Endothelial cell of umbilical vein (primary cell): ENCODE measurements around the gene HECTD4. TPM values are rescaled to one million over a fixed set of nuclear protein-coding genes. Genes with fewer than 3 reads are reported as not detected.

Experiments used
- BruUV-seq: library from RNA; stranded (reverse); fragments of 400-500 nt; replicated peaks from 2 replicates; lab custom pipeline; 2021; lab: Mats Ljungman, UMichigan
- CTCF ChIA-PET: fragments of 300-600, 350-600 bp; sonication (Branson Sonifier 250); formaldehyde crosslinking; loops from one replicate; lab custom pipeline; 2021; ENCODE audit warnings: antibody characterized with exemption, inconsistent platforms; lab: Charles Lee
- POLR2A ChIA-PET: fragments of 300-600, 350-600 bp; sonication (Branson Sonifier 250); formaldehyde crosslinking; loops from one replicate; lab custom pipeline; 2021; ENCODE audit warnings: antibody characterized with exemption, inconsistent platforms; lab: Charles Lee
- DNase-seq: peaks from one replicate; pipeline ENCODE4 v3.0.0-alpha.2; 2011; ENCODE audit warnings: low read depth, low spot score
- FAIRE-seq: peaks from 2 replicates; lab custom pipeline; 2011; peaks lifted over from hg19 to GRCh38; lab: Jason Lieb, UNC
- H2AFZ ChIP-seq: 2 replicates; pipeline ENCODE4 v1.6.0; 2012; ENCODE audit warnings: low read depth, low read length, control low read depth, inconsistent platforms
- H3K27ac ChIP-seq: 2 replicates; pipeline ENCODE4 v1.5.1; 2011; ENCODE audit warnings: low read depth, mild to moderate bottlenecking, control low read depth, low read length, moderate library complexity; ENCODE audit not compliant: insufficient read depth
- H3K27me3 ChIP-seq, 2 experiments: 2 replicates each; pipeline versions ENCODE4 v1.6.0 to v1.6.1; 2011; ENCODE audit warnings: low read length in 2 of 2, mixed read lengths in 1 of 2; ENCODE audit not compliant: control insufficient read depth in 2 of 2, insufficient read depth in 2 of 2
- H3K36me3 ChIP-seq, 2 experiments: 2 replicates in 1 of 2; 3 replicates in 1 of 2; pipeline ENCODE4 v1.5.1; 2011; ENCODE audit warnings: low read length in 2 of 2, mild to moderate bottlenecking in 1 of 2, moderate library complexity in 1 of 2; ENCODE audit not compliant: control insufficient read depth in 2 of 2, insufficient read depth in 2 of 2; ENCODE audit errors: extremely low read depth in 1 of 2
- H3K4me1 ChIP-seq: 3 replicates; pipeline ENCODE4 v1.5.1; 2011; ENCODE audit warnings: mild to moderate bottlenecking, low read length; ENCODE audit not compliant: control insufficient read depth, insufficient read depth; ENCODE audit errors: extremely low read depth
- H3K4me2 ChIP-seq: 2 replicates; pipeline ENCODE4 v1.6.1; 2011; ENCODE audit warnings: low read length, control low read depth, mixed read lengths; ENCODE audit not compliant: insufficient read depth
- H3K4me3 ChIP-seq, 3 experiments: fragments of 200-600 bp in 1 of 3; sonication (generic), shearing (Covaris generic) in 1 of 3; replicated peaks in 1 of 3; 2 replicates each; pipeline ENCODE4 v1.5.1; 2011 to 2016; ENCODE audit warnings: control low read depth in 3 of 3, low read length in 3 of 3, mild to moderate bottlenecking in 2 of 3, inconsistent platforms in 1 of 3, low read depth in 1 of 3, moderate library complexity in 1 of 3; ENCODE audit not compliant: insufficient read depth in 1 of 3
- H3K79me2 ChIP-seq: 2 replicates; pipeline ENCODE4 v1.6.0; 2012; ENCODE audit warnings: low read length, inconsistent platforms; ENCODE audit not compliant: control insufficient read depth, insufficient read depth
- H3K9ac ChIP-seq: replicated peaks from 2 replicates; pipeline ENCODE3; 2011; ENCODE audit warnings: low read length, control low read depth; ENCODE audit not compliant: insufficient read depth; ENCODE audit errors: extremely low read depth
- H3K9me1 ChIP-seq: replicated peaks from 3 replicates; pipeline ENCODE4 v1.6.0; 2011; ENCODE audit warnings: mild to moderate bottlenecking, low read length; ENCODE audit not compliant: control insufficient read depth, insufficient read depth; ENCODE audit errors: extremely low read depth
- H3K9me3 ChIP-seq: replicated peaks from 2 replicates; pipeline ENCODE4 v1.5.1; 2012; ENCODE audit warnings: low read length, inconsistent platforms; ENCODE audit not compliant: control insufficient read depth, insufficient read depth
- H4K20me1 ChIP-seq: replicated peaks from 2 replicates; pipeline ENCODE3; 2011; ENCODE audit warnings: mild to moderate bottlenecking, low read length; ENCODE audit not compliant: control insufficient read depth, insufficient read depth; ENCODE audit errors: extremely low read depth
- EZH2 ChIP-seq: IDR thresholded peaks from 2 replicates; pipeline ENCODE4 v1.6.1; 2012; ENCODE audit warnings: borderline replicate concordance, low read depth, mild to moderate bottlenecking, moderate library complexity, low read length, inconsistent platforms; ENCODE audit not compliant: severe bottlenecking
- FOS ChIP-seq: IDR thresholded peaks from 2 replicates; pipeline ENCODE4 v1.6.1; 2011; ENCODE audit warnings: mild to moderate bottlenecking, low read length, moderate library complexity, borderline replicate concordance; ENCODE audit not compliant: insufficient read depth
- GATA2 ChIP-seq: IDR thresholded peaks from 2 replicates; pipeline ENCODE4 v1.7.0; 2011; ENCODE audit warnings: low read depth, mild to moderate bottlenecking, moderate library complexity, mixed read lengths, low read length; ENCODE audit not compliant: insufficient read length, insufficient read depth
- JUN ChIP-seq: IDR thresholded peaks from 2 replicates; pipeline ENCODE4 v1.6.1; 2011; ENCODE audit warnings: borderline replicate concordance, low read depth; ENCODE audit not compliant: insufficient read length, insufficient read depth
- MAX ChIP-seq: IDR thresholded peaks from 2 replicates; pipeline ENCODE4 v1.6.1; 2011; ENCODE audit not compliant: insufficient read depth, insufficient read length
- POLR2A ChIP-seq: IDR thresholded peaks from 2 replicates; pipeline ENCODE4 v1.6.1; 2012; ENCODE audit warnings: low read depth, mild to moderate bottlenecking, control low read depth, low read length
- POLR2AphosphoS5 ChIP-seq: IDR thresholded peaks from 2 replicates; pipeline ENCODE4 v1.6.1; 2012; ENCODE audit warnings: low read depth, mild to moderate bottlenecking, control low read depth, low read length, moderate library complexity; ENCODE audit not compliant: insufficient read depth
- dilution Hi-C: fragments of 300-500 bp; cut with MboI; formaldehyde crosslinking; loops from one replicate; pipeline ENCODE4 v1.15.0; 2019; ENCODE audit warnings: low sequenced_read_pairs; ENCODE audit not compliant: extremely low pct_ligation_motif_present
- intact Hi-C: fragments of 100-400 bp; cut with micrococcal nuclease; formaldehyde crosslinking; loops from one replicate; pipeline ENCODE4 v1.10.0; 2022
- polyA plus RNA-seq, 4 experiments: library from polyadenylated mRNA; depleted of rRNA in 3 of 4; stranded (reverse) in 3 of 4; unstranded in 1 of 4; fragments of >200 nt; gene quantifications; 2 replicates each; pipeline versions ENCODE4 v1.2.1 to v1.2.3, GENCODE V29; 2011 to 2012; ENCODE audit warnings: missing spikeins in 1 of 4
- total RNA-seq: library from RNA; stranded (reverse); gene quantifications from 2 replicates; pipeline ENCODE4 v1.2.3, GENCODE V29; 2021
- TF ChIP-seq, protein P1 (sequence below), 2 donors: IDR thresholded peaks; 1 replicate in 1 of 2; 2 replicates in 1 of 2; pipeline ENCODE4 v1.5.1; 2011; ENCODE audit warnings: low read length in 2 of 2, mild to moderate bottlenecking in 2 of 2, moderate library complexity in 2 of 2, control low read depth in 1 of 2, inconsistent platforms in 1 of 2, low read depth in 1 of 2; ENCODE audit not compliant: insufficient read depth in 1 of 2; ENCODE audit errors: extremely low read depth in 1 of 2

Gene HECTD4
- total and polyA plus RNA-seq, 2 donors (not counting 3 experiments of a cell fraction or from before 2014, with no cell fraction given): 9.7 to 47.7 TPM

DNA sequence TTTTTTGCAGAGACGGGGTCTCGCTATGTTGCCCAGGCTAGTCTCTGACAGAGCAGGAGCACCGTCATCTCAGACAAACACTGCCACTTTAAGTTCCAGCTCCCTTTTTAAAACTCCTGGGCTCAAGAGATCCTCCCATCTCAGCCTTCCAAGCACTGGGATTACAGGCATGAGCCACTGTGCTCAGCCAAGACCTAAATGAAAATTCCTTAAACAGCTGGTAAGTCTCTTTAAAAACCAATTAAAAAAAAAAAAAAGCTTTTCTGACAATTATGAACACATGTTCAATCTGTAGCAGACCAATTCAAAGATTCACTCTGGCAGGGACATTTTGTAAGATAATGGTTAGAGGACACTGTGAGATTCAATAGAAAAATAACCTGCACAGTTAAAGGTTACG lies 77.8 kb downstream of the HECTD4 start:
- Histone ChIP-seq H3K4me3 (no peak overlapping the region), H3K9me3 (no peaks in the 10 kb centered on the region), H3K27ac (no peak overlapping the region), H3K9me1 (no peaks in the 10 kb centered on the region), H3K4me2 (no peak overlapping the region), H2AFZ (no peak overlapping the region), H4K20me1 (no peaks in the 10 kb centered on the region), H3K9ac (no peak overlapping the region), H3K36me3 (peaks cover 9 to 13% of the 10 kb centered on the region in 2 experiments), H3K27me3 (no peaks in the 10 kb centered on the region), H3K79me2 (no peaks in the 10 kb centered on the region), H3K4me1 (peaks cover 9% of the 10 kb centered on the region)
- no peak for DNase-seq
- CTCF ChIA-PET: no interaction called here
- dilution Hi-C loops: no loop called here
- no peak for FAIRE-seq
- no TSS peak for BruUV-seq
- intact Hi-C loops: no loop called here
- POLR2A ChIA-PET: no interaction called here
- TF ChIP-seq EZH2: no peak
- no peak for TF ChIP-seq MAX
- no peak for TF ChIP-seq POLR2A
- TF ChIP-seq, protein P1, sequence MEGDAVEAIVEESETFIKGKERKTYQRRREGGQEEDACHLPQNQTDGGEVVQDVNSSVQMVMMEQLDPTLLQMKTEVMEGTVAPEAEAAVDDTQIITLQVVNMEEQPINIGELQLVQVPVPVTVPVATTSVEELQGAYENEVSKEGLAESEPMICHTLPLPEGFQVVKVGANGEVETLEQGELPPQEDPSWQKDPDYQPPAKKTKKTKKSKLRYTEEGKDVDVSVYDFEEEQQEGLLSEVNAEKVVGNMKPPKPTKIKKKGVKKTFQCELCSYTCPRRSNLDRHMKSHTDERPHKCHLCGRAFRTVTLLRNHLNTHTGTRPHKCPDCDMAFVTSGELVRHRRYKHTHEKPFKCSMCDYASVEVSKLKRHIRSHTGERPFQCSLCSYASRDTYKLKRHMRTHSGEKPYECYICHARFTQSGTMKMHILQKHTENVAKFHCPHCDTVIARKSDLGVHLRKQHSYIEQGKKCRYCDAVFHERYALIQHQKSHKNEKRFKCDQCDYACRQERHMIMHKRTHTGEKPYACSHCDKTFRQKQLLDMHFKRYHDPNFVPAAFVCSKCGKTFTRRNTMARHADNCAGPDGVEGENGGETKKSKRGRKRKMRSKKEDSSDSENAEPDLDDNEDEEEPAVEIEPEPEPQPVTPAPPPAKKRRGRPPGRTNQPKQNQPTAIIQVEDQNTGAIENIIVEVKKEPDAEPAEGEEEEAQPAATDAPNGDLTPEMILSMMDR (IDR thresholded peaks at IDR 0.05; ENCODE audit: extremely low read depth in 1 of 2, insufficient read depth in 1 of 2, low read depth in 1 of 2, low read length in 2 of 2): no peak

GRCh38 chr12:112303799-112304198 lies 78.4 kb downstream of the HECTD4 start:
- no peaks in the 10 kb centered on the region for H3K9me1 ChIP-seq
- dilution Hi-C loops (no loop called here), intact Hi-C loops (no loop called here)
- ChIA-PET POLR2A (no interaction called here), CTCF (no interaction called here)
- no TSS peak for BruUV-seq
- peaks cover 9% of the 10 kb centered on the region for H3K4me1 ChIP-seq
- DNase-seq (no peak), FAIRE-seq (no peak)
- no peaks in the 10 kb centered on the region for H3K27me3 ChIP-seq
- TF ChIP-seq GATA2 (no peak), JUN (no peak), MAX (no peak), FOS (no peak), POLR2A (no peak), POLR2AphosphoS5 (no peak)
- no peak overlapping the region for H3K4me3 ChIP-seq
- H3K9ac ChIP-seq: no peak overlapping the region
- H3K79me2 ChIP-seq: no peaks in the 10 kb centered on the region
- H4K20me1 ChIP-seq: no peaks in the 10 kb centered on the region
- H3K27ac ChIP-seq: peak overlapping the region; percentile 71
- no peaks in the 10 kb centered on the region for H3K9me3 ChIP-seq
- H2AFZ ChIP-seq: no peak overlapping the region
- H3K4me2 ChIP-seq: no peak overlapping the region
- H3K36me3 ChIP-seq: peaks cover 9 to 13% of the 10 kb centered on the region in 2 experiments
